ENCODE data around the gene PINLYP. TPM values are rescaled to one million over a fixed set of nuclear protein-coding genes. Genes with fewer than 3 reads are reported as not detected.

Gene PINLYP
- polyA plus RNA-seq, 1 of the 3 experiments (the other 2 are of a cell fraction), result 5.5 TPM

DNA sequence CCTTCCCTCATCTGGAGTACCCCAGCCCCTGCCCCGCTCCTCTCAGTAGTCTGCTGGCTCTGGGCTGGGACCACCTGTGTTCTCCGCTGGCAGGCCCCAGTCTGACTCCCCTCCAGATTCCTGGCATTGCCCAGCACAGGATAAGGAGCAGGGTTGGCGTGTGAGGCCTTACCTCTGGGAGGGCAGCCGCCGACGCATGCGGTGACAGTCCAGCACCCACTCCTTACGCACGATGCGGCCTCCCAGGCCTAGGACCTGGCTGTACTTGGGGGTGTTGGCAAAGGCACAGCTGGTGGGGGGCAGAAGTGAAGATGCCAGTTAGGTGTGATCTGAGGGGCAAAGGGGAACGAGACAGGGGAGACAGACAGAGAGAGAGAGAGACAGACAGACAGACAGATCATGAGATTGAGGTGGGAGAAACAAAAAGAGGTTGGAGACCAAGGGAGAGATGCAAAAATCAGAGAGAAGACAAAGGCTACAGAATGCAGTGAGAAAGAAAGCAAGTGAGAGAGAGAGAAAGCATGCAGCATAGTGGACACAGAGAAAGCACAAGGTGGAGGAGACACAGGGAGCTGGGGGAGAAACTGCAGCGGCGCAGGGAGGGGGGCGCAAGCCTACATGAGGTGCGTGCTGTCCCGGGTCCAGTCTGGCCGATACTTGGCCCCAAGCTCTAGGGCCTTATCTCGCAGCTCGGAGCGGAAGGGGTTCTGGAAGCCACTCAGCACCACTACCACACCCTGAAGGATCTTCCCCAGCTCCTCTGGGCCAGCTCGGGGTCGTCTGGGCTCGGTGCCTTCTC is 24.0 kb upstream of the PINLYP start:
- Histone ChIP-seq H3K27me3 (ENCODE audit: insufficient read depth) (no peaks in the 10 kb centered on the region), H3K36me3 (replicated peaks in 1 of 2; ENCODE audit: control insufficient read depth in 1 of 2, insufficient read depth in 2 of 2, low read length in 1 of 2) (peaks cover 17 to 46% of the 10 kb centered on the region in 2 experiments), H3K4me1 (ENCODE audit: control insufficient read depth in 1 of 2, insufficient read depth in 2 of 2, low read depth in 1 of 2, low read length in 1 of 2) (no peaks in the 10 kb centered on the region), H3K9me2 (no peaks in the 10 kb centered on the region), H3K9me3 (no peaks in the 10 kb centered on the region), H4K20me1 (ENCODE audit: insufficient read depth) (no peaks in the 10 kb centered on the region), H3K9ac (no peak overlapping the region), H3K27ac (ENCODE audit: low read depth in 2 of 2, low read length in 1 of 2) (no peak overlapping the region), H3K79me2 (ENCODE audit: insufficient read depth) (no peaks in the 10 kb centered on the region; the same call in 1 of the 2 replicates), H3K4me3 (ENCODE audit: low read depth in 2 of 2, low read length in 1 of 2) (no peak overlapping the region), H3F3A (replicated peaks; ENCODE audit: insufficient read depth) (peaks cover 10% of the 10 kb centered on the region), H3K4me2 (no peak overlapping the region), H2AFZ (ENCODE audit: low read depth) (no peak overlapping the region)
- no peak for TF ChIP-seq NRF1 (IDR thresholded peaks at IDR 0.05; ENCODE audit: low read depth, low read length)
- TF ChIP-seq YY1 (IDR thresholded peaks at IDR 0.05; ENCODE audit: low read depth), result no peak
- no peak for TF ChIP-seq FOXM1 (IDR thresholded peaks at IDR 0.05; ENCODE audit: low read depth)
- TF ChIP-seq POLR2AphosphoS5 (IDR thresholded peaks at IDR 0.05; ENCODE audit: low read depth, low read length), result no peak
- TF ChIP-seq JUND (IDR thresholded peaks at IDR 0.05), result no peak
- TF ChIP-seq CHD2 (IDR thresholded peaks at IDR 0.05; ENCODE audit: low read length, partially characterized antibody), result no peak
- TF ChIP-seq, protein P1, sequence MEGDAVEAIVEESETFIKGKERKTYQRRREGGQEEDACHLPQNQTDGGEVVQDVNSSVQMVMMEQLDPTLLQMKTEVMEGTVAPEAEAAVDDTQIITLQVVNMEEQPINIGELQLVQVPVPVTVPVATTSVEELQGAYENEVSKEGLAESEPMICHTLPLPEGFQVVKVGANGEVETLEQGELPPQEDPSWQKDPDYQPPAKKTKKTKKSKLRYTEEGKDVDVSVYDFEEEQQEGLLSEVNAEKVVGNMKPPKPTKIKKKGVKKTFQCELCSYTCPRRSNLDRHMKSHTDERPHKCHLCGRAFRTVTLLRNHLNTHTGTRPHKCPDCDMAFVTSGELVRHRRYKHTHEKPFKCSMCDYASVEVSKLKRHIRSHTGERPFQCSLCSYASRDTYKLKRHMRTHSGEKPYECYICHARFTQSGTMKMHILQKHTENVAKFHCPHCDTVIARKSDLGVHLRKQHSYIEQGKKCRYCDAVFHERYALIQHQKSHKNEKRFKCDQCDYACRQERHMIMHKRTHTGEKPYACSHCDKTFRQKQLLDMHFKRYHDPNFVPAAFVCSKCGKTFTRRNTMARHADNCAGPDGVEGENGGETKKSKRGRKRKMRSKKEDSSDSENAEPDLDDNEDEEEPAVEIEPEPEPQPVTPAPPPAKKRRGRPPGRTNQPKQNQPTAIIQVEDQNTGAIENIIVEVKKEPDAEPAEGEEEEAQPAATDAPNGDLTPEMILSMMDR (IDR thresholded peaks at IDR 0.05), result no peak
- TF ChIP-seq GATA2 (CRISPR knock-in tag; IDR thresholded peaks at IDR 0.05), result no peak
- no peak for TF ChIP-seq FOXJ3 (CRISPR knock-in tag; IDR thresholded peaks at IDR 0.05)
- TF ChIP-seq RFX5 (IDR thresholded peaks at IDR 0.05; ENCODE audit: low read length), result no peak
- no peak for TF ChIP-seq RXRA (IDR thresholded peaks at IDR 0.05; ENCODE audit: borderline replicate concordance, low read depth)
- TF ChIP-seq TEAD4 (IDR thresholded peaks at IDR 0.05; ENCODE audit: borderline replicate concordance, insufficient read depth), result no peak
- no peak for TF ChIP-seq SIN3A (IDR thresholded peaks at IDR 0.05; ENCODE audit: borderline replicate concordance, low read depth, low read length)
- TF ChIP-seq, protein P2, sequence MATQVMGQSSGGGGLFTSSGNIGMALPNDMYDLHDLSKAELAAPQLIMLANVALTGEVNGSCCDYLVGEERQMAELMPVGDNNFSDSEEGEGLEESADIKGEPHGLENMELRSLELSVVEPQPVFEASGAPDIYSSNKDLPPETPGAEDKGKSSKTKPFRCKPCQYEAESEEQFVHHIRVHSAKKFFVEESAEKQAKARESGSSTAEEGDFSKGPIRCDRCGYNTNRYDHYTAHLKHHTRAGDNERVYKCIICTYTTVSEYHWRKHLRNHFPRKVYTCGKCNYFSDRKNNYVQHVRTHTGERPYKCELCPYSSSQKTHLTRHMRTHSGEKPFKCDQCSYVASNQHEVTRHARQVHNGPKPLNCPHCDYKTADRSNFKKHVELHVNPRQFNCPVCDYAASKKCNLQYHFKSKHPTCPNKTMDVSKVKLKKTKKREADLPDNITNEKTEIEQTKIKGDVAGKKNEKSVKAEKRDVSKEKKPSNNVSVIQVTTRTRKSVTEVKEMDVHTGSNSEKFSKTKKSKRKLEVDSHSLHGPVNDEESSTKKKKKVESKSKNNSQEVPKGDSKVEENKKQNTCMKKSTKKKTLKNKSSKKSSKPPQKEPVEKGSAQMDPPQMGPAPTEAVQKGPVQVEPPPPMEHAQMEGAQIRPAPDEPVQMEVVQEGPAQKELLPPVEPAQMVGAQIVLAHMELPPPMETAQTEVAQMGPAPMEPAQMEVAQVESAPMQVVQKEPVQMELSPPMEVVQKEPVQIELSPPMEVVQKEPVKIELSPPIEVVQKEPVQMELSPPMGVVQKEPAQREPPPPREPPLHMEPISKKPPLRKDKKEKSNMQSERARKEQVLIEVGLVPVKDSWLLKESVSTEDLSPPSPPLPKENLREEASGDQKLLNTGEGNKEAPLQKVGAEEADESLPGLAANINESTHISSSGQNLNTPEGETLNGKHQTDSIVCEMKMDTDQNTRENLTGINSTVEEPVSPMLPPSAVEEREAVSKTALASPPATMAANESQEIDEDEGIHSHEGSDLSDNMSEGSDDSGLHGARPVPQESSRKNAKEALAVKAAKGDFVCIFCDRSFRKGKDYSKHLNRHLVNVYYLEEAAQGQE (IDR thresholded peaks at IDR 0.05; ENCODE audit: low read depth, low read length), result no peak
- TF ChIP-seq, protein P3, sequence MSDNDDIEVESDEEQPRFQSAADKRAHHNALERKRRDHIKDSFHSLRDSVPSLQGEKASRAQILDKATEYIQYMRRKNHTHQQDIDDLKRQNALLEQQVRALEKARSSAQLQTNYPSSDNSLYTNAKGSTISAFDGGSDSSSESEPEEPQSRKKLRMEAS (IDR thresholded peaks at IDR 0.05; ENCODE audit: low read depth), result no peak
- no peak for TF ChIP-seq RCOR1 (IDR thresholded peaks at IDR 0.05; ENCODE audit: low read length)
- POLR2A ChIA-PET, result no interaction called here
- no peak for DNase-seq
- CTCF ChIA-PET, result interaction anchor here (0.8 to 8.5 kb wide), 2 partner anchors 16 to 44 kb away, joined by 3 to 104 read pairs; partner anchors contain the start of genes IRGQ and ZNF576
- WGBS (ENCODE audit: low lambda C conversion rate), result 92% methylated on average over 20 of the region's 23 CpGs
